ENCODE results near the gene C8G.

Gene C8G

GRCh38 chr9:136942112-136942880, 2.7 kb upstream of the C8G start:
- no peak for DNase-seq

GRCh38 chr9:136942881-136943230, 2.2 kb upstream of the C8G start:
- no peak for DNase-seq

GRCh38 chr9:136943291-136944211, 1.5 kb upstream of the C8G start:
- DNase-seq = no peak

- no peak for DNase-seq
Observed at GRCh38 chr9:136944212-136944518, 878 bp upstream of the C8G start.

- no peak for DNase-seq
Observed at GRCh38 chr9:136945333-136946227, 537 bp downstream of the C8G start.

DNA sequence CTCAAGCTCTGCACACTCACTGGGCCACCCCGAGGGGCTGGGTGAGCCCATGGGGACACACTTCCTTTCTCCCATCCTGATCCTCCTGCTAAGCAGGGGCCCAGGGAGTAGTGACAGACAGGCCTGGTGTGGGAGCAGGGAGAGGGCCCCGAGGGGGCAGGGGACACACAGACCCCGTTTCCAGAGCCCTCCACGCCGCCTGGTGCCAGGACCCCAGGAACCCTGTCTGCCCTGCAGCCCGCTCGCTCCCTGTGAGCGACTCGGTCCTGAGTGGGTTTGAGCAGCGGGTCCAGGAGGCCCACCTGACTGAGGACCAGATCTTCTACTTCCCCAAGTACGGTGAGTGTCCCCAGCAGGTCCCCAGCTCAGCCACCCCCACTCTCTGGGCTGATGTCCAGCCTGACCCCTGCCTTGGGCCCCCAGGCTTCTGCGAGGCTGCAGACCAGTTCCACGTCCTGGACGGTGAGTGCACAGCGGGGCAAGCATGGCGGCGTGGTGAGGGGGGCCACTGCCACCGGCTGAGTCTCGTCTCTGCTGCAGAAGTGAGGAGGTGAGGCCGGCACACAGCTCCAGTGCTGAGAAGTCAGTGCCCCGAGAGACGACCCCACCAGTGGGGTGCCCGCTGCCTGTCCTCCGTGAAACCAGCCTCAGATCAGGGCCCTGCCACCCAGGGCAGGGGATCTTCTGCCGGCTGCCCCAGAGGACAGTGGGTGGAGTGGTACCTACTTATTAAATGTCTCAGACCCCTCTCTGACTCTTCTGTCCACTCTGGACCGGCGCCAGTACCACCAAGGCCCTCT, 1.4 kb downstream of the C8G start:
- no peak for DNase-seq

GRCh38 chr9:136947028-136947891, 2.2 kb downstream of the C8G start:
- no peak for DNase-seq

DNA sequence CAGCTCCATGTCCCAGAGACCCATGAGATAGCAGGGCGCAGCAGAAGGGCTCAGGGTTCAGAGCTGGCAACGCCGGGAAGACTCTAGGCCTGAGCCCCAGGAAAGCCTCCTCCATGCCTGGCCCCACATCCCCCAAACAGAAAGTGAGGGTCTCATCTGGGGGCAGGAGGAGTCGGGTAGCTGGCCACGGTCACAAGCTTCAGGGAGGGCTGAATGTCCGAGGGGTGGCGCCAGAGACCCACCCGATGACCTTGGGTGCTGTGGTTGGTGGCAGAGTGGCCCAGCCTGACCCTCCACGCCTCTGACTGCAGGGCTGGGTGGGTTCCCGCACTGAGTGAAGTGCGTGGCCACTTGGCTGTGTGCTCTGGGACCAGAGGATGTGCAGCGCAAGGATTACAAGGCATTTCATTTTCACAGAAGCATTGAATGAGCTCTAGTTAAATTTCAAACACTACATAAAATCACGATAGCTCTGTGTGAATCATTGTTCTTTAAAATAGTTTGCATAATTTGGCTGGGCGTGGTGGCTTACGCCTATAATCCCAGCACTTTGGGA, 3.0 kb downstream of the C8G start:
- DNase-seq = no peak

- no peak for DNase-seq
Observed at GRCh38 chr9:136949239-136949816, 4.3 kb downstream of the C8G start.

DNA sequence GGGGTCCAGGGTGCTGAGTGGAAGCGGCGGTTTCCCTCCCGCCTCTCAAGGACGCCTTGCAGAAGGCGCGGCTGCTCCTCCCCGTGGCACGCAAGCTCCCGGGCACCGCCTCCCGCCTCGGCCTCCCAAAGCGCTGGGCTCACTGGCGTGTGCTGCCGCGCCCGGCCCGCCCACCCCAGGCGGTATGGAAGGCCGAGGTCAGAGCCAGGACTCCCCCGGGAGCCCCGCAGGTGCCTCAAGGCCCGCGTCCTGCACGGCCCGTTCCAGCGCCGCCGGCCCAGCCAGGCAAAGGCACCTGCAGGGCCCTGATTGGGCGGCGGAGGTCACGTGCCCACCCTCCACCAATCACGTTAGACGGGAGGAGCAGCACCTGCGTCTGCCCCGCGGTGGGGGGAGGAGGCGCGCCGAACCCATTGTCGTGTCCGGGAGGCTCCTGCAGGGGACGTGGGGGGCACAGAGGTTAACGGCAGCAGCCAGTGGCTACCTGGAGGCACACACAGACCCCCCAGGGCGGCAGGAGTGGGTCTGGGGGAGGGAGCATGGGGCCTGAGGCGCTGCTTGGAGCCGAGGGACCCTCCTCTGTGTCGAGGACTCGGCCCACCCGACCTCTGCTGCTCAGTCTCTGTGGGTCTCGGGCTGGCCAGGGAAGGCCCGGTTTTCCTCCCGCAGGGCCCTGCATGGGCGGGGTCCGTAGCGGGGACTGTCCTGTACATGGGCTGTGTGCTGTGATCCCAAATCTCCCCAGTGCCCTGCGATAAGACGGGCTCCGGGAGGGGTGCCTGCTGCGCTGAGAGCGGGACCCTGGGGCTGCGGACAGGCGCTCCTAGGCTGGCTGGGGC, 5.0 kb downstream of the C8G start:
- DNase-seq = peak; percentile 76

GRCh38 chr9:136950656-136951276, 5.7 kb downstream of the C8G start:
- DNase-seq = no peak

DNA sequence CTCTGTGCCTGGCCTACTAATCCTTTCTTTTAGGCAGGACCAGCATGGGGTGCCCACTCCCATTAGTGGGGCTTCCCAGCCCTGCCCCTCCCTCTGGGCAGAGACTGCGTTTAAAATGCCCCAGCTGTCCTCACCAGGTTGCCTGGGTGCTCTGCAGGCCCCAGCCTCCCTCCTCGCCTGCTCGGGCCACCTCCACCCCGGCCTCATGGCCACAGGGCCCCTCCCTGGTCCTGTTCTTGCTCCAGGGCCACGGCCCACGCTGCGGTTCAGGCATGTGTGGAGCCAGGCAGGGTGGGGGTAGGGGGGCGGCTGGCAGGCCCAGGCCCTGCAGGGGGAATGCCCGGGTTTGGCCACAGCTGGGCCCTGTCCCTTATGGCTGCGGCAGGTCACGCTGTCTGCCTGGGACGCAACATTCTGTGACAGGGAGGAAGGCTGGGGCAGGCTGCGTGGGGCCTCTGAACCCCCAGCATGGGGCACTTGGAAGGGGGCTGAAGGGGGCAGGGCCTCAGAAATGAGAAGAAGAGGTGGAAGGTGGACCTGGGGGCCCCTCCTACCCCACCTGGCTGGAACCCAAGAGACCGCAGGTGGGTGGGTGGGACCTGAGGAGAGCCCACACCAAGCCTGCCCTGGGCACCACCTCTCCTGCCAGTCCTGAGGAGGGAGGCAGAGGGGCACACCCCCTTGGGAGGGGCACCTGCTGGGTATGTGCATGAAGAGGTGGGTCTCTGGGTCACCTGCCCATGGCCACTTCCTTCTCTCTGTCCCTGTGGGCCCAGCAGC, 6.7 kb downstream of the C8G start, which contains the start of gene LCN12:
TSS of gene LCN12 (plus strand) at position 733 of the 780 bp plus-strand sequence. CDS start 55 bp downstream, outside the sequence.
- DNase-seq = no peak

DNA sequence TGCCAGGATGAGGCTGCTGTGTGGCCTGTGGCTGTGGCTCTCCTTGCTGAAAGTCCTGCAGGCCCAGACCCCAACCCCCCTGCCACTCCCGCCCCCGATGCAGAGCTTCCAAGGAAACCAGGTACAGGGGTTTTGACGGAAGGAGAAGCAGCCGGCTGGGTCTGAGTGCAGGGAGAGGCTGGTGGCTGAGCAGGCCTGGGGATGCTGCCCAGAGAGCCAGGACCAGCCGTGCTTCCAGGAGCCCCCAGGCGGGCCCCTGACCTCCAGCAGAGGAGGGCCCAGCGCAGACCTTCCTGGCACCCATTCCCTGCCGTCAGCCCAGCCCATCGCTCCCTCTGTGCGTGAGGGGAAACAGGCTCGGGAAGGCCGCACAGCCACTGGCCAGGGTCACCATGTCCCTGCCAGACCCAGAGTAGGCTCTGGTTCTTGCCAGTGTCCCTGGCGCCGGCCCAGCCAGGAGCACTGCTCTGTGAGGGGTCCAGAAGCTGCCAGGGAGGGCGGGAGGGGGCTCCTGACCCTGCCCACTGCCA, 7.3 kb downstream of the C8G start:
- no peak for DNase-seq

- no peak for DNase-seq
Observed at GRCh38 chr9:136952876-136953770, 8.1 kb downstream of the C8G start.

DNA sequence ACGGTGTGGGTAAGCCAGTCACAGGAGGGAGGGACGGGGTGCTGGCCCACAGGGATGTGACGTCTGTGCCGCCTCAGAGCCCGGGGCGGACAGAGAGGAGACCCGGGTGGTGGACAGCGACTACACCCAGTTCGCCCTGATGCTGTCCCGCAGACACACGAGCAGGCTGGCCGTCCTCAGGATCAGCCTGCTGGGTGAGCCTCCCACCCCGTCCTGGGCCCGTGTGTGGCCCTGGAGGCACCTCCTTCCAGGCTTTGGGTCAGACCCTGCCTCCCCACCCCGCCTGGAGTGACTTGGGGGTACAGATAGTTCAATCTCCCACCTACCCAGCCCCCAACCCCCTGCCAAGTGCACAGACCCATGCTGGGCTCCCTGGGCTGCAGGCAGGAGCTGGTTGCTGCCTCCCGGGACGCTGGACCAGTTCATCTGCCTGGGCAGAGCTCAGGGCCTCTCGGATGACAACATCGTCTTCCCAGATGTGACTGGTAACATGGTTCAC, 8.8 kb downstream of the C8G start:
- DNase-seq = no peak

GRCh38 chr9:136954270-136955083, 9.4 kb downstream of the C8G start:
- DNase-seq = no peak
